Transverse colon (tissue), 4 donors: Measurements from ENCODE around the gene PRCD.

ENCODE experiments used
- CTCF ChIP-seq, 5 experiments: fragments of 200-600 bp in 3 of 5; fragments of 450-650 bp in 2 of 5; sonication (generic) in 3 of 5; IDR thresholded peaks; 1 replicate in 2 of 5; 2 replicates in 3 of 5; pipeline ENCODE4 v1.5.1; 2016 to 2017; ENCODE audit warnings: antibody characterized with exemption in 5 of 5, inconsistent platforms in 3 of 5, mild to moderate bottlenecking in 2 of 5, moderate library complexity in 1 of 5
- EP300 ChIP-seq: sonication (generic); formaldehyde crosslinking; IDR thresholded peaks from one replicate; pipeline ENCODE4 v1.6.1; 2017; ENCODE audit warnings: antibody characterized with exemption, low read depth
- POLR2A ChIP-seq: fragments of 450-650 bp; IDR thresholded peaks from one replicate; pipeline ENCODE4 v1.6.1; 2016; ENCODE audit warnings: antibody characterized with exemption, mild to moderate bottlenecking, moderate library complexity
- POLR2AphosphoS5 ChIP-seq, 3 donors: sonication (generic); formaldehyde crosslinking; IDR thresholded peaks; one replicate each; pipeline ENCODE4 v1.6.1; 2016; ENCODE audit warnings: antibody characterized with exemption in 3 of 3

- no peak for TF ChIP-seq CTCF (IDR thresholded peaks at IDR 0.05)
- no peak for TF ChIP-seq POLR2A
- TF ChIP-seq POLR2AphosphoS5 (IDR thresholded peaks at IDR 0.05) = no peak
- no peak for TF ChIP-seq EP300
These were observed 49.6 kb upstream of the PRCD start for GRCh38 chr17:76490112-76490710.
